ACC112 (cell line): ENCODE data around the gene ZFHX3.

Source experiments
- H2AFZ ChIP-seq: fragments of 200-600 bp; sonication (generic); one replicate; pipeline ENCODE4 v1.6.0; 2017; ENCODE audit warnings: antibody characterized with exemption, low read length; ENCODE audit not compliant: unreplicated experiment
- H3K27ac ChIP-seq: fragments of 200-600 bp; sonication (generic); 2 replicates; pipeline ENCODE4 v1.5.1; 2014; ENCODE audit warnings: low read depth, mild to moderate bottlenecking, antibody characterized with exemption, low read length, moderate library complexity
- H3K27me3 ChIP-seq: fragments of 200-600 bp; sonication (generic); 2 replicates; pipeline ENCODE4 v1.6.1; 2014; ENCODE audit warnings: mild to moderate bottlenecking, antibody characterized with exemption, low read length, moderate library complexity, mixed read lengths; ENCODE audit not compliant: insufficient read depth
- H3K36me3 ChIP-seq: fragments of 200-600 bp; sonication (generic); 2 replicates; pipeline ENCODE4 v1.6.1; 2016; ENCODE audit warnings: mild to moderate bottlenecking, antibody characterized with exemption, low read length, moderate library complexity, mixed read lengths; ENCODE audit not compliant: insufficient read depth
- H3K4me1 ChIP-seq: fragments of 200-600 bp; sonication (generic); one replicate; pipeline ENCODE4 v1.6.1; 2016; ENCODE audit warnings: low read length, mixed read lengths; ENCODE audit not compliant: insufficient read depth, unreplicated experiment, control insufficient read depth
- H3K4me3 ChIP-seq: fragments of 200-600 bp; sonication (generic); 2 replicates; pipeline ENCODE4 v1.5.1; 2014; ENCODE audit warnings: mild to moderate bottlenecking, low read depth, low read length
- H3K79me2 ChIP-seq: fragments of 200-600 bp; sonication (generic); one replicate; pipeline ENCODE4 v1.6.0; 2016; ENCODE audit warnings: low read length; ENCODE audit not compliant: control insufficient read depth, unreplicated experiment, insufficient read depth

The ZFHX3 gene

GRCh38 chr16:72971370-72971769 lies 76.6 kb downstream of the ZFHX3 start:
- no peak overlapping the region for H2AFZ ChIP-seq
- H3K4me1 ChIP-seq = peaks cover 14% of the 10 kb centered on the region
- no peaks in the 10 kb centered on the region for H3K36me3 ChIP-seq
- no peaks in the 10 kb centered on the region for H3K27me3 ChIP-seq
- no peak overlapping the region for H3K27ac ChIP-seq
- H3K79me2 ChIP-seq = peaks cover 51% of the 10 kb centered on the region
- no peak overlapping the region for H3K4me3 ChIP-seq

GRCh38 chr16:72970656-72971055 lies 77.3 kb downstream of the ZFHX3 start:
- Histone ChIP-seq H3K27me3 (no peaks in the 10 kb centered on the region), H3K27ac (no peak overlapping the region), H3K4me1 (peaks cover 14% of the 10 kb centered on the region), H2AFZ (no peak overlapping the region), H3K4me3 (no peak overlapping the region), H3K79me2 (peaks cover 47% of the 10 kb centered on the region), H3K36me3 (no peaks in the 10 kb centered on the region)

GRCh38 chr16:72969812-72970211 lies 78.1 kb downstream of the ZFHX3 start:
- no peak overlapping the region for H3K4me3 ChIP-seq
- peaks cover 48% of the 10 kb centered on the region for H3K79me2 ChIP-seq
- H2AFZ ChIP-seq = no peak overlapping the region
- H3K36me3 ChIP-seq = no peaks in the 10 kb centered on the region
- H3K4me1 ChIP-seq = peaks cover 14% of the 10 kb centered on the region
- H3K27me3 ChIP-seq = no peaks in the 10 kb centered on the region
- no peak overlapping the region for H3K27ac ChIP-seq

GRCh38 chr16:72969146-72969545 lies 78.8 kb downstream of the ZFHX3 start:
- Histone ChIP-seq H3K36me3 (no peaks in the 10 kb centered on the region), H3K79me2 (peaks cover 48% of the 10 kb centered on the region), H3K27me3 (no peaks in the 10 kb centered on the region), H3K4me1 (peaks cover 14% of the 10 kb centered on the region), H3K27ac (no peak overlapping the region), H3K4me3 (no peak overlapping the region), H2AFZ (no peak overlapping the region)

- Histone ChIP-seq H3K27me3 (no peaks in the 10 kb centered on the region), H3K36me3 (no peaks in the 10 kb centered on the region), H3K4me1 (peaks cover 14% of the 10 kb centered on the region), H3K4me3 (no peak overlapping the region), H2AFZ (no peak overlapping the region), H3K79me2 (peaks cover 59% of the 10 kb centered on the region), H3K27ac (no peak overlapping the region)
Measured at GRCh38 chr16:72967941-72968340, 80.0 kb downstream of the ZFHX3 start.

GRCh38 chr16:72963533-72964315 lies 84.2 kb downstream of the ZFHX3 start:
- H3K79me2 ChIP-seq = peaks cover 56% of the 10 kb centered on the region
- H2AFZ ChIP-seq = no peak overlapping the region
- peaks cover 3% of the 10 kb centered on the region for H3K4me1 ChIP-seq
- H3K27me3 ChIP-seq = no peaks in the 10 kb centered on the region
- H3K36me3 ChIP-seq = peaks cover 12% of the 10 kb centered on the region; the same call in 1 of the 2 replicates
- no peak overlapping the region for H3K27ac ChIP-seq
- H3K4me3 ChIP-seq = no peak overlapping the region

- Histone ChIP-seq H3K36me3 (peaks cover 12% of the 10 kb centered on the region; the same call in 1 of the 2 replicates), H3K27ac (no peak overlapping the region), H3K4me3 (no peak overlapping the region), H3K4me1 (no peaks in the 10 kb centered on the region), H3K79me2 (peaks cover 50% of the 10 kb centered on the region), H2AFZ (no peak overlapping the region), H3K27me3 (no peaks in the 10 kb centered on the region)
Measured at GRCh38 chr16:72962347-72962746, 85.6 kb downstream of the ZFHX3 start.

GRCh38 chr16:72961863-72962262 lies 86.1 kb downstream of the ZFHX3 start:
- peaks cover 12% of the 10 kb centered on the region; the same call in 1 of the 2 replicates for H3K36me3 ChIP-seq
- peaks cover 50% of the 10 kb centered on the region for H3K79me2 ChIP-seq
- no peak overlapping the region for H3K4me3 ChIP-seq
- no peak overlapping the region for H2AFZ ChIP-seq
- no peak overlapping the region for H3K27ac ChIP-seq
- no peaks in the 10 kb centered on the region for H3K27me3 ChIP-seq
- H3K4me1 ChIP-seq = no peaks in the 10 kb centered on the region

- Histone ChIP-seq H3K79me2 (peaks cover 50% of the 10 kb centered on the region), H3K36me3 (peaks cover 13% of the 10 kb centered on the region; the same call in 1 of the 2 replicates), H3K4me1 (no peaks in the 10 kb centered on the region), H3K4me3 (no peak overlapping the region), H3K27me3 (no peaks in the 10 kb centered on the region), H3K27ac (no peak overlapping the region), H2AFZ (no peak overlapping the region)
Measured at GRCh38 chr16:72961115-72961832, 86.7 kb downstream of the ZFHX3 start.

GRCh38 chr16:72960101-72960500 lies 87.8 kb downstream of the ZFHX3 start:
- Histone ChIP-seq H3K4me1 (no peaks in the 10 kb centered on the region), H3K4me3 (no peak overlapping the region), H2AFZ (no peak overlapping the region), H3K79me2 (peaks cover 43% of the 10 kb centered on the region), H3K36me3 (peaks cover 19% of the 10 kb centered on the region; the same call in 1 of the 2 replicates), H3K27me3 (no peaks in the 10 kb centered on the region), H3K27ac (no peak overlapping the region)
